Breast epithelium (tissue), 4 donors: ENCODE data around the gene AGGF1. TPM values are rescaled to one million over a fixed set of nuclear protein-coding genes. Genes with fewer than 3 reads are reported as not detected.

Experiments
- DNase-seq, 2 donors: peaks; one replicate each; pipeline ENCODE4 v3.0.0-alpha.2; 2019; ENCODE audit warnings: low spot score in 2 of 2
- H3K27ac ChIP-seq, 2 donors: fragments of 200-600 bp; sonication (generic) in 1 of 2; one replicate each; pipeline ENCODE4 v1.5.1; 2016 to 2019; ENCODE audit warnings: mild to moderate bottlenecking in 1 of 2
- H3K27me3 ChIP-seq, 2 donors: fragments of 200-600 bp; sonication (generic) in 1 of 2; one replicate each; pipeline versions ENCODE4 v1.5.1 to v1.6.0; 2017 to 2019; ENCODE audit warnings: control low read depth in 1 of 2, mild to moderate bottlenecking in 1 of 2
- H3K36me3 ChIP-seq: fragments of 200-600 bp; one replicate; pipeline ENCODE4 v1.5.1; 2019
- H3K4me1 ChIP-seq, 2 donors: fragments of 200-600 bp; sonication (generic); one replicate each; pipeline ENCODE4 v1.5.1; 2016 to 2019; ENCODE audit warnings: control low read depth in 1 of 2
- H3K4me3 ChIP-seq, 3 donors: fragments of 200-600 bp; sonication (generic); 1 replicate in 2 of 3; 2 replicates in 1 of 3; pipeline ENCODE4 v1.5.1; 2016 to 2019; ENCODE audit warnings: mild to moderate bottlenecking in 3 of 3, moderate library complexity in 2 of 3
- H3K9me3 ChIP-seq, 2 donors: fragments of 200-600 bp; sonication (generic) in 1 of 2; one replicate each; pipeline ENCODE4 v1.5.1; 2016 to 2019; ENCODE audit warnings: control low read depth in 1 of 2
- POLR2A ChIP-seq: fragments of 450-650 bp; IDR thresholded peaks from one replicate; pipeline ENCODE4 v1.6.1; 2016; ENCODE audit warnings: antibody characterized with exemption, mild to moderate bottlenecking, moderate library complexity
- POLR2AphosphoS5 ChIP-seq, 3 donors: sonication (generic); formaldehyde crosslinking; IDR thresholded peaks; one replicate each; pipeline ENCODE4 v1.6.1; 2017; ENCODE audit warnings: antibody characterized with exemption in 3 of 3
- intact Hi-C: fragments of 100-400 bp; cut with DNase I; formaldehyde crosslinking; loops from one replicate; pipeline ENCODE4 v1.15.1; 2023; ENCODE audit warnings: low total_unique reads
- total RNA-seq, 3 donors: library from RNA; depleted of rRNA; stranded (reverse); fragments of >200 nt; gene quantifications; one replicate each; pipeline ENCODE4 v1.1.0, GENCODE V29; 2016
- TF ChIP-seq, protein P1 (sequence below), 3 donors: fragments of 450-650 bp; IDR thresholded peaks; one replicate each; pipeline ENCODE4 v1.5.1; 2016 to 2017; ENCODE audit warnings: antibody characterized with exemption in 3 of 3, mild to moderate bottlenecking in 3 of 3, moderate library complexity in 3 of 3

The AGGF1 gene
- total RNA-seq, 3 donors from 2014 or later: 19.3 to 25.6 (median 25.6) TPM

DNA sequence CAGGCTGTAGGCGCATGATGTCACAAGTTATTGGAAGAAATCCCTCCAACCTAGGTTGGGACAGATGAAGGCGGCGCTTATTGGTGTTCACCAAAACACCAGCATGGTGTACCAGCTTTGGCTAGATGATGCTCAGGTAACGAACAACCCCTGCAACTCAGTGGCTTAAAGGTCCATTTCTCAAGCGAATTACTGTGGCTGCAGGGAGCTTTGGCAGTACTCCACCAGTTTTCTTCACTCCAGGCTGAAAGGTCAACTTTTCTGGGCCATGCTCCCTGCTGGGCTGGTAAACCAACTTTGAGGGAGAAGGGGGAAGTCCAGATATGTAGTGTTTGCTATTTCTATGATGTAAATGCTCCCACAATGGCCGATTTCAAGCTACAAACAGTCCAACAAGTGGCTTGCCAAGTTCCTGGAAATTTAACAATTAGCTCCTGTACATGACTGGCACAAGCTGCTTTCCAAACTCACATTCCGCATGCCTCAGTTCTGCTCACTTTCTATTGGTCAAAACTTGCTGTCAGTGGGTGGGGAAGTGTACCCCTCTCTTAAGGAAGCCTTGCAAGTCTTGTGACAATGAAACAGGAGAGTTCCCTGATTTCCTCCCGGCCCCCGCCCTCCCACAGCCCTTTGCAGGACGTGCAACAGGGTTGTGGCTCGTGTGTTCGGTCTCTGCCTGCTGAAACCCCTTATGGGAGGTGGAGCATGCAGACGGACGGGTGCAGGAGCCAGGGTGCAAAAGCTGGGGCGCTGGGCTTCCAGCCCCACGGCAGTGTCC is 57.5 kb downstream of the AGGF1 start:
- H3K36me3 ChIP-seq: no peaks in the 10 kb centered on the region
- H3K4me3 ChIP-seq: peak overlapping the region; percentile 70 to 82 (median 77)
- H3K27ac ChIP-seq: peak overlapping the region; percentile 92 to 94
- no peak for DNase-seq
- intact Hi-C loops: no loop called here
- H3K4me1 ChIP-seq: no peaks in the 10 kb centered on the region
- H3K9me3 ChIP-seq: no peaks in the 10 kb centered on the region
- TF ChIP-seq POLR2A: no peak
- no peak for TF ChIP-seq POLR2AphosphoS5 (IDR thresholded peaks at IDR 0.05)
- TF ChIP-seq, protein P1, sequence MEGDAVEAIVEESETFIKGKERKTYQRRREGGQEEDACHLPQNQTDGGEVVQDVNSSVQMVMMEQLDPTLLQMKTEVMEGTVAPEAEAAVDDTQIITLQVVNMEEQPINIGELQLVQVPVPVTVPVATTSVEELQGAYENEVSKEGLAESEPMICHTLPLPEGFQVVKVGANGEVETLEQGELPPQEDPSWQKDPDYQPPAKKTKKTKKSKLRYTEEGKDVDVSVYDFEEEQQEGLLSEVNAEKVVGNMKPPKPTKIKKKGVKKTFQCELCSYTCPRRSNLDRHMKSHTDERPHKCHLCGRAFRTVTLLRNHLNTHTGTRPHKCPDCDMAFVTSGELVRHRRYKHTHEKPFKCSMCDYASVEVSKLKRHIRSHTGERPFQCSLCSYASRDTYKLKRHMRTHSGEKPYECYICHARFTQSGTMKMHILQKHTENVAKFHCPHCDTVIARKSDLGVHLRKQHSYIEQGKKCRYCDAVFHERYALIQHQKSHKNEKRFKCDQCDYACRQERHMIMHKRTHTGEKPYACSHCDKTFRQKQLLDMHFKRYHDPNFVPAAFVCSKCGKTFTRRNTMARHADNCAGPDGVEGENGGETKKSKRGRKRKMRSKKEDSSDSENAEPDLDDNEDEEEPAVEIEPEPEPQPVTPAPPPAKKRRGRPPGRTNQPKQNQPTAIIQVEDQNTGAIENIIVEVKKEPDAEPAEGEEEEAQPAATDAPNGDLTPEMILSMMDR (IDR thresholded peaks at IDR 0.05): no peak
- H3K27me3 ChIP-seq: no peaks in the 10 kb centered on the region

DNA sequence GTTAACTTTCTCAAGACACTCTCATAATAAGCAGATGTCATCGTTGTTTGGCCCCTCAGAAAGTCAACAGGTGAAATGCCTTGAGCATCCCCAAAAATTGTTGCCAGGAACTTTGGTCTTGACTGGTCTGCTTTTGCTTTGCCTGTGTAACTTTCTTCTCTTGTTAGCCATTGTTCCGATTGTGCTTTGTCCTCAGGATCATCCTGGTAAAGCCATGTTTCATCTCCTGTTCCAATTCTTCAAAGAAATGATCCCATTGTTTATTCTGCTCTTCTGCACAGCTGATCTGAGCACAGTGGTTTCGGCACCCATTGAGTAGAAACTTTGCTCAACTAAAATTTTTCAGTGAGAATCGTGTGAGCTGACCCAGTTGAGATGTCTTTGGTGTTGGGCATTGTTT is 65.0 kb downstream of the AGGF1 start:
- no peaks in the 10 kb centered on the region for H3K9me3 ChIP-seq
- intact Hi-C loops: no loop called here
- H3K4me3 ChIP-seq: no peak overlapping the region
- H3K27me3 ChIP-seq: no peaks in the 10 kb centered on the region
- no peaks in the 10 kb centered on the region for H3K4me1 ChIP-seq
- no peak overlapping the region for H3K27ac ChIP-seq
- DNase-seq: no peak
- TF ChIP-seq POLR2A (no peak), POLR2AphosphoS5 (IDR thresholded peaks at IDR 0.05) (no peak)
- TF ChIP-seq, protein P1 (IDR thresholded peaks at IDR 0.05): no peak
- no peaks in the 10 kb centered on the region for H3K36me3 ChIP-seq

GRCh38 chr5:77101298-77101697 is 71.1 kb downstream of the AGGF1 start:
- TF ChIP-seq POLR2A (no peak), POLR2AphosphoS5 (IDR thresholded peaks at IDR 0.05) (no peak)
- TF ChIP-seq, protein P1 (IDR thresholded peaks at IDR 0.05): no peak
- no peaks in the 10 kb centered on the region for H3K4me1 ChIP-seq
- H3K36me3 ChIP-seq: no peaks in the 10 kb centered on the region
- H3K27ac ChIP-seq: no peak overlapping the region
- no peak overlapping the region for H3K4me3 ChIP-seq
- no peak for DNase-seq
- H3K27me3 ChIP-seq: no peaks in the 10 kb centered on the region
- intact Hi-C loops: no loop called here
- H3K9me3 ChIP-seq: no peaks in the 10 kb centered on the region

GRCh38 chr5:77102549-77102948 is 72.3 kb downstream of the AGGF1 start:
- Histone ChIP-seq H3K4me3 (no peak overlapping the region), H3K36me3 (no peaks in the 10 kb centered on the region), H3K4me1 (no peaks in the 10 kb centered on the region), H3K27ac (no peak overlapping the region), H3K9me3 (no peaks in the 10 kb centered on the region), H3K27me3 (no peaks in the 10 kb centered on the region)
- DNase-seq: no peak
- TF ChIP-seq, protein P1 (IDR thresholded peaks at IDR 0.05): no peak
- TF ChIP-seq POLR2AphosphoS5 (IDR thresholded peaks at IDR 0.05): no peak
- TF ChIP-seq POLR2A: no peak
- intact Hi-C loops: no loop called here

- no peaks in the 10 kb centered on the region for H3K9me3 ChIP-seq
- H3K4me3 ChIP-seq: no peak overlapping the region
- H3K36me3 ChIP-seq: no peaks in the 10 kb centered on the region
- TF ChIP-seq POLR2AphosphoS5 (IDR thresholded peaks at IDR 0.05): no peak
- TF ChIP-seq, protein P1 (IDR thresholded peaks at IDR 0.05): no peak
- TF ChIP-seq POLR2A: no peak
- no peak for DNase-seq
- H3K4me1 ChIP-seq: no peaks in the 10 kb centered on the region
- H3K27ac ChIP-seq: no peak overlapping the region
- intact Hi-C loops: no loop called here
- no peaks in the 10 kb centered on the region for H3K27me3 ChIP-seq
Measured at GRCh38 chr5:77103457-77103856, 73.3 kb downstream of the AGGF1 start.
